Measurements from ENCODE around the gene MARCHF2. TPM values are rescaled to one million over a fixed set of nuclear protein-coding genes. Genes with fewer than 3 reads are reported as not detected.

MARCHF2 gene
- total RNA-seq, 1 donor from 2014 or later, result 74.8 TPM

- no peak for DNase-seq (ENCODE audit: low read depth)
Observed at GRCh38 chr19:8453616-8454015, 40.5 kb downstream of the MARCHF2 start.

DNA sequence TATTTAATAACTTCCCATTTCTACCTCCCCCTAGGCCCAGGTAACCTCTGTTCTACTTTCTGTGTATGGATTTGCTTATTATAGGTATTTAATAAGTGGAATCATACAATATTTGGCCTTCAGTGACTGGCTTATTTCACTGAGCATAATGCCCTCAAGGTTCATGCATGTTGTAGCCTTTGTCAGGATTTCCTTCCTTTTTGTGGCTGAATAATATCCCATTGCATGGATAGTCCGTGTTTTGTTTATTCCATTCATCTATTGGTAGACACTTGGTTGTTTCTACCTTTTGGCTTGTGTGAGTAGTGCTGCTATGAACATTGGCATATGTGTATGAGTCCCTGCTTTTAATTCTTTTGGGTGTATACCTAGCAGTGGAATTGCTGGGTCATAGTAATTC is 41.1 kb downstream of the MARCHF2 start:
- no peak for DNase-seq (ENCODE audit: low read depth)

DNA sequence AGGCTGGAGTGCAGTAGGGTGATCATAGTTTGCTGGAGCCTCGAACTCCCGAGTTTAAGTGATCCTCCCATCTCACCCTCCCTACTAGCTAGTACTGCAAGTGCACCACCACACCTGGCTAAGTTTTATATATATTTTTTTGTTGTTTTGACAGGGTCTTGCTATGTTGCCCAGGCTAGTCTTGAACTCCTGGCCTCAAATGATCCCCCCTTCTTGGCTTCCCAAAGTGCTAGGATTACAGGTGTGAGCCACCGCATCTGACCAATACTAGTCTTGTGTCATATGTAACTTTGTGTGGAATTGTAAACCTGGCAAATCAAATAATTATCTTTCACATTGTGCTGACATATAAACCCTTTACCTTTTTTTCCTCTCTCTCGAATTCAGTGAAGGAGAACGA is 41.9 kb downstream of the MARCHF2 start:
- DNase-seq (ENCODE audit: low read depth), result no peak

GRCh38 chr19:8456064-8456463 is 43.0 kb downstream of the MARCHF2 start:
- no peak for DNase-seq (ENCODE audit: low read depth)

- DNase-seq (ENCODE audit: low read depth), result no peak
Observed at GRCh38 chr19:8457209-8457608, 44.1 kb downstream of the MARCHF2 start.

GRCh38 chr19:8457827-8458226 is 44.7 kb downstream of the MARCHF2 start:
- DNase-seq (ENCODE audit: low read depth), result no peak

DNA sequence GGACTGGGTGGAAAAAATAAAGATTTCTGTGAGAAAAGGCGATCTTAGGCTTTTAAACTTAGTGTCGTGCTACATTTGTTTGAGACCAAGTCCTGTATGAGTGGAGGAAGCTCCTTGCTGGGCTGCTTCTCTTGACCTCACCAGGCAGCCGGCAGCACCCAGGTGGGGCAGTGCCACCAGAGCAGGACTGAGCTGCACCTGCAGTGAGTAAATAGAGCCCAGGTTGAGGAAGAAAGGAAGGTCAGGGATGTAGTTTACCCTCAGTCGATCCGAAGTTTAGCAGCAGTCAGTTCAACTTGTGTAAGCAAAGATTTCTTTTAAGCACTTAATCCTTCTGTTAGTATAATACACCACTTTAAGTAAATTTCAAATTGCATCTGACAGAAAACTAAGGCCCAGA is 45.3 kb downstream of the MARCHF2 start:
- no peak for DNase-seq (ENCODE audit: low read depth)

- no peak for DNase-seq (ENCODE audit: low read depth)
Observed at GRCh38 chr19:8459095-8459494, 46.0 kb downstream of the MARCHF2 start.

DNA sequence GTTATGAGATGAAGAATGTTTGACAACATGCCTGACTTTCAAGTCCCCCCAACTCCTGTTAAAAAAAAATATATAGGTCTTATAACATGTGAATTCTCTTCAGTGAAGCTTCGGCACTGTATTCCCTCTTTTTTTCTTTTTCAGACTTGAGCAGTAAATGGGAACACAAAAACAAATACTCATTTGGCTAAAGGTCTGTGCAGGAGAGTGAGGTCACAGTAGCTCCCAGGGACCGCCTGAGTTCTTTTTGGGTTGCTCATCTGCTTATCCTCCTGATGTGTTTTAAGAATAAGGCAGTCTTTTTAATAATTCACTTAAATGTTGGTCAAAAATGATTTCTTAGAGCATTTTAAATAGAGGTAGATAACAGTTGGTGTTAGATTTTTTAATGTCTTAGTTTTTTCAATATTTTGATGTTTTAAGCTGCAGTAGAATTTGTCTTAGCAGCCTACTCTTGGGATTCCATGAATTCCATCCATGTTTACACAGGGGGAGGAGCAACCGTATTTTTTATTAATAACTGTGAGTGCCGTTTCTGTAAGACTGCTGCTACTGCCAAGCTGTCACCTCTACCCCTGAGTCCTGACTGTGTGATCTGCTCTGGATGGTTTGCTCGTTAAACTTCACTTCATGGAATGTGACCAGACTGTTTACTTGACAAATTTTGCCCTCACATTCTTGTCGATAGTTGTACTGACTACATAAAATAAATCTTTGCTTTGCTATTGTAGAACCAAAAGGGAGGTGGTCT is 46.6 kb downstream of the MARCHF2 start:
- DNase-seq (ENCODE audit: low read depth), result peak; percentile 48

DNA sequence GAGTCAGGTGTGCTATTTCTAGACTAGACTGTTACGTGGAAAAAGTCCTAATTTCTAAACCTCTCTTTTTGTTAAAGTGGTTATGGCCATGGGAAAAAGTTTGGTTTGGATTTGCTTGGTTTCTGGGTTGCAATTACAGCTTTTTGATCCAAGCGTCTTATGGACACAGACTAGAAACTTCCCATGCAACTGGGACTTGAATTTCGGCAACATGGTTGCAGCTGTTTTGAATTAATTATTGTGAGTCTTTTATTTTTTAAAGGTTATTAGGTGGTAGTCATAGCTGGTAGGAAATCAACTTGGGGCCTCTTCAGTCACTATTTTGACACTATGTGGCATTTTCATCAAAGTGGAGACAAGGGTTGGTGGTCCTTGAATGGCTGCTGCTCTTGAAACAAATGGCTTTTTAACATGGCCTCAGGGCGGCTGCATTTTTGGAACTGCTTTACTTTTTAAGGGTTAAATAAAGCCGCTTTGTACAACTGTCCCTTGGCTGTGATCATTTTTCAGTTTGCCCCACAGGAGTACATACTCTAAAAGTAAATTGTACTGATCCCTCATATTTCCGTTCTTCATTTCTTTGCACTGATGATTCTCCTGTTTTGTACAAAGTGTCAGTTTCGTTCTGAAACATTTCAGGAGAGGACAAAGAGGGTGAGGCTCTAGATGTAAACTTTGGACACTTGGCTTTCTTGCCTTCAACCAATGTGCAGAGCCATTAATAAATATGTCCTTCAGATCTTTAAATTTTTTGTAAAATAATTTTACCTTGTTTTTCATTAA is 47.6 kb downstream of the MARCHF2 start:
- DNase-seq (ENCODE audit: low read depth), result no peak

GRCh38 chr19:8461376-8461775 is 48.3 kb downstream of the MARCHF2 start:
- no peak for DNase-seq (ENCODE audit: low read depth)

- no peak for DNase-seq (ENCODE audit: low read depth)
Observed at GRCh38 chr19:8461891-8462290, 48.8 kb downstream of the MARCHF2 start.

DNA sequence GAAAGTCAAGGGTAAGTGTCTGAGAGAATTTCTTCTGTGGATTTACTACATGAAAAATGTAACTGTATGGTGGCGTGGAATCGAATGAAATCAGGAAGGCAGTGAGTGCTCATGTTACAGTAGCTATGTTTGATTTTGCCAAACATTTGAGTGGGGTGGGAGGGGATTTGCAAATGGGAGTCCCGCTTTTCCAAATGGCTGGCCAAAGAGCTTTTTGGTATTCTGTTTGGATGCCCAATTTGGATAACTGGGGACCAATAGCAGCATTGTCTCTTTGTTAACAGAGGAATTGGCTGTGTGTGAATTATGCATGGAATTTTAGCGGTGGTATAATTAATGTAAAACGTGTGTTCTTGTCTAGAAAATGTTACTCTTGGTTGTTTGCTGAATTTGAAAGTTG is 49.5 kb downstream of the MARCHF2 start:
- DNase-seq (ENCODE audit: low read depth), result no peak

- no peak for DNase-seq (ENCODE audit: low read depth)
Observed at GRCh38 chr19:8463365-8463764, 50.3 kb downstream of the MARCHF2 start.

DNA sequence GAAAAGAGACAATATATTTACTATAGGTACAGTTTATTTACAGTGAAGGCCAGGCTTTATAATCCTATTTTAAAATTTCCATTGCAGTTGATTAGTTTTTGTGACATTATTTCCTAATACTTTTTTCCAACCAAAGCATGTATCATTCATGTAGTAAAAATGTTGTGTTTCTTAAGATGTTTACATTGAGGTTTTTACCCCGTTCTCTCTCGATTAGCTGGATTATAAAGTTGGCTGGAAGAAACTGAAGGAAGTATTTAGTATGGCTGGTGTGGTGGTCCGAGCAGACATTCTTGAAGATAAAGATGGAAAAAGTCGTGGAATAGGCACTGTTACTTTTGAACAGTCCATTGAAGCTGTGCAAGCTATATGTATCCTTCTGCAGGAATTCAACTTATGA is 52.9 kb downstream of the MARCHF2 start:
- no peak for DNase-seq (ENCODE audit: low read depth)

- no peak for DNase-seq (ENCODE audit: low read depth)
Observed at GRCh38 chr19:8468124-8468523, 55.0 kb downstream of the MARCHF2 start.

- DNase-seq (ENCODE audit: low read depth), result no peak
Observed at GRCh38 chr19:8468761-8469373, 55.8 kb downstream of the MARCHF2 start.

GRCh38 chr19:8469613-8470368 is 56.7 kb downstream of the MARCHF2 start:
- no peak for DNase-seq (ENCODE audit: low read depth)

DNA sequence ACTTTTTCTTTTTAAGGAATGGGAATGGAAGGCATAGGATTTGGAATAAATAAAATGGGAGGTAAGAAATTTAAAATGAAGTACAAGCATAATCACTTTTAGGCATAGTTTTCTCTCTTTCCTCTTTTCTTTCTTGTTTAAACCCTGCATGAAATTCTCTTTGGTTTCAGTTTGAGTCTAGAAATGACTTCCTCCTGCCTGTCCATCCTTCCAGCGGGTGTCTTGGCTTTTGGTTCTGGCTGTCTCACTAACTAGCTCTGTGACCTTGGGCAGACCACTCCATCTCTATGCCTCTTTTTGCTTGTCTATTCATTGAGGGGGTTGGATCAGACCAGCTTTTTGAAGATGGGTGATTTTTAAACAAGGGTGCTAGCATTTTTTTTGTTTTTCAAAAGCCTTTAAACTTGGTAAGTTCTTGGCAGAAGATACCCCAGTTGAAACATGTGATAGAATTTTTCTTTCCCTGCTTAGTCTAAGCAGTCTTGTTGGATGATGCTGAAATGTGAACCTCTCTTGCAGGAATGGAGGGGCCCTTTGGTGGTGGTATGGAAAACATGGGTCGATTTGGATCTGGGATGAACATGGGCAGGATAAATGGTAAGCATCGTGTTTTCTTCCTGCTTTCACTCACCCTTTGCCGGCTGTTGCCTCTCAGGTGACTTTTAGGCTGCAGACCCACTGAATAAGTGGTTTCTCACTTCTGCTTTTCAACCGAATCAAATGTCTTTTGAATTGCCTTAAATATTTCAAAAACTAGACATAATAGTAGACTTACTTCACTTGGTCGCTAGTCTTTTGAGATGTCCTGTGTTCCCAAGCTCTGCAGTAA is 60.8 kb downstream of the MARCHF2 start:
- DNase-seq (ENCODE audit: low read depth), result no peak

- no peak for DNase-seq (ENCODE audit: low read depth)
Observed at GRCh38 chr19:8475005-8475404, 61.9 kb downstream of the MARCHF2 start.

DNA sequence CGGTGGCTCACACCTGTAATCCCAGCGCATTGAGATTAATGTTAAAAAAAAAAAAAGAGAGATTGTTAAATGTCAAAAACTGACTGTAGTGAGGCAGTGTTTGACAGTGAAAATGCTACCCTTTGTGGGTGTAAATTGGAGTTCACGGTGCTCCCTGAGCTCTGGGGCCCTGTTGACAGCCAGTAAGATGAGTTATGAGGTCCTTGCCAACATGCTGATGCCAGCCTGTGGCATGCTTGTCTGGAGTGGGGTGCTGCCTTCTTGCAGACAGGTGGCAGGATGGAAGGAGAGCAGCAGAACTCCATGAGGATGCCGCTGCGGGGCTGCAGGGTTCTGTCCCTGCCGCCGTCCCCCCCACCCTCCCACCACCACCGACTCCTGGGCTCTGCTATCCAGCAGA is 63.4 kb downstream of the MARCHF2 start:
- no peak for DNase-seq (ENCODE audit: low read depth)
